Upper lobe of right lung (tissue), 1 donor: ENCODE results near the gene CAPZA1. TPM values are rescaled to one million over a fixed set of nuclear protein-coding genes. Genes with fewer than 3 reads are reported as not detected.
A peak's percentile ranks its signal among the peaks of the same experiment; 100 is the strongest.
"Not testable (repeated sequence)": the region's sequence is repeated elsewhere in the genome, so short reads cannot be mapped to it uniquely, and the experiment has no call there.

Experiments used
- ATAC-seq: fragments of 200-7000 bp; cut with Tn5 transposase; one replicate; pipeline ENCODE4 v1.9.1; 2020; ENCODE audit warnings: mild to moderate bottlenecking, moderate library complexity
- DNase-seq: peaks from one replicate; pipeline ENCODE4 v3.0.0-alpha.2; 2020
- H3K27ac ChIP-seq: fragments of 200-600 bp; one replicate; pipeline ENCODE4 v1.8.0; 2022
- H3K27me3 ChIP-seq: fragments of 200-600 bp; one replicate; pipeline ENCODE4 v1.8.0; 2022; ENCODE audit warnings: mild to moderate bottlenecking
- H3K36me3 ChIP-seq: fragments of 200-600 bp; one replicate; pipeline ENCODE4 v1.8.0; 2022
- H3K4me1 ChIP-seq: fragments of 200-600 bp; one replicate; pipeline ENCODE4 v1.8.0; 2022
- H3K4me3 ChIP-seq: fragments of 200-600 bp; one replicate; pipeline ENCODE4 v1.8.0; 2022; ENCODE audit warnings: mild to moderate bottlenecking
- H3K9me3 ChIP-seq: fragments of 200-600 bp; one replicate; pipeline ENCODE4 v1.8.0; 2022
- intact Hi-C: fragments of 100-400 bp; cut with DNase I; formaldehyde crosslinking; loops from one replicate; pipeline ENCODE4 v1.11.0; 2022
- total RNA-seq: library from RNA; stranded (reverse); fragmentation: NEBNext Ultra II Directional; extraction: Animal tissue kit (Norgen Biotek cat#: 25700); gene quantifications from one replicate; pipeline ENCODE4 v1.2.1, GENCODE V29; 2021
- TF ChIP-seq, protein P1 (sequence below): fragments of 200-600 bp; IDR thresholded peaks from one replicate; pipeline ENCODE4 v1.8.0; 2022; ENCODE audit warnings: antibody characterized with exemption
- donor health status: DM: no; HTN: yes; CAD: no; lungs with severe emphysema.

The CAPZA1 gene
- total RNA-seq, 1 donor from 2014 or later = 123 TPM

DNA sequence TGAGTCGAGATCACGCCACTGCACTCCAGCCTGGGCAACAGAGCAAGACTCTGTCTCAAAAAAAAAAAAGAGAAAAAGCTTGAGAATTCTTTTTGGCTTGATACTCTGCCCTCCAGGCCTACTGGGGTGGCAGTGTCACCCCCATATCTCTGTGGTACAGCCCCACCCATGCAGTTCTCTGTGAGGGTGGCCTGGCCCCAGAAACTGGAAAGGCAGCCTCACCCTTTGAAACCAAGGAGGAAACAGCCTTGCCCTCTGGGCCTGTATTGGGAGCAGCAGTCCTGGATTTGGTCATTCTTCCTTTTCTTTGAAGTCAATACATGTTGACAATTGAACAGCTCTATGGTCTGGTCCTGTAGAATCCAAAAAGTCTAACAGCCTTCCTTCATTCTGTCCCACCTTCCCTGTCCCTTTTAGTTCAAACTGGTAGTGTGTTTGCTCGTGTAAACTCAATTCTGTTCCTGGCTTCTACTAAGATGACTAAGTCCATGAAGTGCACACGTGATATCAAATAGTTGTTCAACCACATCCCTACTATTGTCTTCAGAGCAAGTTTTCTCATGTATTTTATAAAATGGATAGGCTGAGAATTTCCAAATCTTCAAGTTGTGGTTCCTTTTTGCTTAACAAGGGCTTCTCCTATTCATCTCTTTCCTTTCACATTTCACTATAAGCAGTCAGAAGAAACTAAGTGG, 13.9 kb upstream of the CAPZA1 start:
- Histone ChIP-seq H3K9me3 (no peaks in the 10 kb centered on the region), H3K36me3 (peaks cover 73% of the 10 kb centered on the region), H3K4me1 (no peaks in the 10 kb centered on the region), H3K27me3 (no peaks in the 10 kb centered on the region), H3K27ac (no peak overlapping the region), H3K4me3 (no peak overlapping the region)
- TF ChIP-seq, protein P1, sequence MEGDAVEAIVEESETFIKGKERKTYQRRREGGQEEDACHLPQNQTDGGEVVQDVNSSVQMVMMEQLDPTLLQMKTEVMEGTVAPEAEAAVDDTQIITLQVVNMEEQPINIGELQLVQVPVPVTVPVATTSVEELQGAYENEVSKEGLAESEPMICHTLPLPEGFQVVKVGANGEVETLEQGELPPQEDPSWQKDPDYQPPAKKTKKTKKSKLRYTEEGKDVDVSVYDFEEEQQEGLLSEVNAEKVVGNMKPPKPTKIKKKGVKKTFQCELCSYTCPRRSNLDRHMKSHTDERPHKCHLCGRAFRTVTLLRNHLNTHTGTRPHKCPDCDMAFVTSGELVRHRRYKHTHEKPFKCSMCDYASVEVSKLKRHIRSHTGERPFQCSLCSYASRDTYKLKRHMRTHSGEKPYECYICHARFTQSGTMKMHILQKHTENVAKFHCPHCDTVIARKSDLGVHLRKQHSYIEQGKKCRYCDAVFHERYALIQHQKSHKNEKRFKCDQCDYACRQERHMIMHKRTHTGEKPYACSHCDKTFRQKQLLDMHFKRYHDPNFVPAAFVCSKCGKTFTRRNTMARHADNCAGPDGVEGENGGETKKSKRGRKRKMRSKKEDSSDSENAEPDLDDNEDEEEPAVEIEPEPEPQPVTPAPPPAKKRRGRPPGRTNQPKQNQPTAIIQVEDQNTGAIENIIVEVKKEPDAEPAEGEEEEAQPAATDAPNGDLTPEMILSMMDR = no peak
- intact Hi-C loops = no loop called here
- DNase-seq (no peak), ATAC-seq (no peak)

DNA sequence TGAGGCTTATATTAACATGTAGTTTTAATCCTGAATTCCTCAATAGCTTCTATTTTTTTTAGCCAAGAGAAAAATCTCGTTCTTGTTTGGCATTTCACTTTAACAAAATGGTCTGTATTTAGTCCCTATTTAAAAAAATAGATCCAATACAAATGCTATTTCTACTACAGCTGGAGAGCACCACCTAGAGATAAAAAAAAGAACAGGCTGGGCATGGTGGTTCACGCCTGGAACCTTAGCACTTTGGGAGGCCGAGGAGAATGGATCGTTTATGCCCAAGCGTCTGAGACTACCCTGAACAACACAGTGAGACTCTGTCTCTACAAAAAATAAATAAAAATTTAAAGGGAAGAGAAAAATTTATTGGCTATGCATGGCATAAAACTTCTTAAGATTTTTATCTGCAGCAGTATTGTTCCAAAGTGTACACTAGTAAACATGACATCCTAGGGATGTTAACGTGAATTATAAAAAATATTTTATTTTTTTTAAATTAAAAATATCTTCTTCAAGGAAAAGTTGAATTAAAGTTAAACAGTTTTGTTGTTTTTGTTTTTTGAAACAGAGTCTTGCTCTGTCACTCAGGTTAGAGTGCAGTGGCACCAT, 5.1 kb upstream of the CAPZA1 start:
- TF ChIP-seq, protein P1 = peak; percentile 39
- Histone ChIP-seq H3K9me3 (no peaks in the 10 kb centered on the region), H3K4me3 (no peak overlapping the region), H3K36me3 (peaks cover 49% of the 10 kb centered on the region), H3K4me1 (peaks cover 6% of the 10 kb centered on the region), H3K27ac (no peak overlapping the region), H3K27me3 (no peaks in the 10 kb centered on the region)
- no peak for DNase-seq
- intact Hi-C loops = no loop called here
- ATAC-seq = no peak

DNA sequence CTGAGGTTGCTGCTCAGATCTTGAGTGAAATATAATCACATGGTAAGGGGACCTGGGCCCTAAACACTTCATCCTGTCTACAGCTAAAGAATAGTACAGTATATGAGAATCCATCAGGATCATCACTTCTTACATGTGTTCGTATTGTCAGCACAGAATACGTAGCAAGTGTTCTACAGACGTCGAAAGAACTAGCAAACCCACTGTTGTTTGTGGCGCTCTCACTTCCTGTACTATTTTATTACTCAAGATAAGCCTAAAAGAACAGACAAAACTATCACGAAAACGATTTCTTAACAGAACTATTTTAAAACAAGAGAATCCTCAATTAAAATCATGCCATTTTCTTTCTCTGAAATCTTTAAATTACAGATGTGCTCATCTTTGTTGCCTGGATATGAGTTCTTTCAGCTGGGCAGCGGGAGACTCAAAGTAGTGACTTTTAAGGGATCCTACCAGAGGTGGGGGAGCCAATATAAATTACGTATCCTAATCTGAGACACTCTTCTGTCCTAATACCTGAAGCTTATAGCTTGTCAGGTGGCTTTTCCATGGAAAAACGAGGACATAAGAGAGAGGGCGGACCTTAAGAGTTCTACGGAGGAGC, 1.4 kb upstream of the CAPZA1 start:
- ATAC-seq = no peak
- Histone ChIP-seq H3K27ac (peak overlapping the region; percentile 99), H3K9me3 (no peaks in the 10 kb centered on the region), H3K4me3 (peak overlapping the region; percentile 97), H3K36me3 (peaks cover 22% of the 10 kb centered on the region), H3K27me3 (no peaks in the 10 kb centered on the region), H3K4me1 (peaks cover 31% of the 10 kb centered on the region)
- no peak for DNase-seq
- intact Hi-C loops = no loop called here
- TF ChIP-seq, protein P1 = no peak

DNA sequence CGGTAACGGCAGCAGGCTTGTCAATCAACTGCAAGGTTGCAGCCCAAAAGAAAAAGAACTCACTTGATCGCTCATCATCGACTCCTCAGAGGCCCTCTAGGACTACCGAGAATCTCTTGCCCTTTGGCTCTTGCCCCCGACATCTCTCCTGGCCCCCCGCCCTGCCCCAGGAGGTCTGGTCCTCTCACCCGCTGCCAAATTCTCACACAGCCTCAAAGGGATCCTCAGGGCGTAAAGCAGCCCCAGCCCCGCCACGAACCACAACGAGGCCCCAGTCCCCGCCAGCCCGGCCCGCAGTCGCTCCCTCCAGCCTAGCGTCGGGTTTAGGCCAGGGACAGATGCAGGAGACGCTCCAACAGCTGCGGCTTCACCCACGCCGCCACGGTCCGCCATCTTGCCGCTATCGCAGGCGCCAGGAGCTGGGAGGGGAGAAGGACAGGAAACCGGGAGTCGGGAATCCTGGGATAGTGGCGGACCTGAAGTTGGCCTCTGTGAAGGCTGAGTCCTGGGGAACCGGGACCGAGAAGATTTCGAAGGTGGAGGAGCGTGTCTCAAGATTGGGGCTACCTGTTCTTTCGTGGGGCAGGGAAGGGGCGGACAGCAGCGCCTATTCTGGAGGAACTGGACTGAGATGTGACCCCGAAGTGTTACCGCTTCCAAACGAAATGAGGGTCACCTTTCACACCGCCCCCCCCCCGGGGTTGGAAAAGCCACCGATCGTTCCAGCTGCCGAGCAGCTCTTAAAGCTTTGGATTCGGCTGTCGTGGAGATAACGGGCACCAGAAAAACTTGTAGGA, 713 bp upstream of the CAPZA1 start, which contains the start of gene ST7L:
Gene ST7L, minus strand, starts transcription at position 421 of the 797 bp plus-strand sequence. Its CDS starts 28 bp downstream, at position 393.
- ATAC-seq = peak; percentile 82
- peak within 1 kb of the TSS; percentile 97 for H3K4me3 ChIP-seq
- TF ChIP-seq, protein P1 = no peak
- H3K9me3 ChIP-seq = no peaks in the 10 kb centered on the region
- peak; percentile 87 for DNase-seq
- peaks cover 31% of the 10 kb centered on the region for H3K4me1 ChIP-seq
- H3K27ac ChIP-seq = peak within 1 kb of the TSS; percentile 99
- peaks cover 15% of the 10 kb centered on the region for H3K36me3 ChIP-seq
- no peaks in the 10 kb centered on the region for H3K27me3 ChIP-seq
- intact Hi-C loops = no loop called here

DNA sequence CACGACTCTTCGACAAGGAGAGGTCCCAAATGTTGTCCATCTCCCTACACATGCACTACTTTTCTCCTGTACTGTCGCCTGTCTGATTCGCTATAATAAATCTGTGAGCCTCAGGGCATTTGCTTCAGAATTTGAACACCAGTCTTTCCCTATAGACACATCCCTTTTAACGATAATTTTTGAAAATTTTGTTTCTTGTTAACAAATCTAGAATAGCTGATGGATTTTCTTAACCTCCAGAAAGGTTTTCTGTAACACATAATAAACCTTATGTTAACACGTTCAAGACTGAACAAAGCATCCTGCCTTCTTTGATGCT, 704 bp downstream of the CAPZA1 start:
- H3K4me3 ChIP-seq = peak overlapping the region; percentile 97
- peak overlapping the region; percentile 99 for H3K27ac ChIP-seq
- peaks cover 7% of the 10 kb centered on the region for H3K36me3 ChIP-seq
- no peaks in the 10 kb centered on the region for H3K27me3 ChIP-seq
- ATAC-seq = no peak
- DNase-seq = no peak
- intact Hi-C loops = loop anchor here (10.0 kb wide), 1 partner anchor 84 kb away; the partner anchor contains the start of gene RHOC
- no peaks in the 10 kb centered on the region for H3K9me3 ChIP-seq
- TF ChIP-seq, protein P1 = no peak
- H3K4me1 ChIP-seq = peaks cover 36% of the 10 kb centered on the region

DNA sequence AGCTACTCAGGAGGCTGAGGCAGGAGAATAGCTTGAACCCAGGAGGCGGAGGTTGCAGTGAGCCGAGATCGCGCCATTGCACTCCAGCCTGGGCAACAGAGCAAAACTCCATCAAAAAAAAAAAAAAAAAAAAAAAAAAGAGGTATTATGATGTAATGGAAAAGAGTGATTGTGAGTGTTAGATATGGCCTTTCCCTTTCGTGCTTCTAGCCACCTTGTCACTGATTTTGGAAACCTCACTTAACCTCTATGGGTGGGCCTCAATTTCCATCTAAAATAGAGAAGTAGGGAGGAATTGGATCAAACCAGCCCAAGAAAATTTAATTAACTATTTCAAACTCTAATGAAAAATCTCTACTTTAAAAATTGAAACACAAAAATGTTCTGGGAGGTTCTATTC, 4.9 kb downstream of the CAPZA1 start:
- not testable (repeated sequence) for DNase-seq, H3K9me3 ChIP-seq, ATAC-seq, H3K27me3 ChIP-seq, H3K36me3 ChIP-seq, H3K4me3 ChIP-seq, H3K27ac ChIP-seq
- H3K4me1 ChIP-seq = peaks cover 52% of the 10 kb centered on the region
- intact Hi-C loops = loop anchor here (10.0 kb wide), 1 partner anchor 80 kb away; the partner anchor contains the start of gene RHOC
